A549 (cell line): ENCODE data around the gene MESD. TPM values are rescaled to one million over a fixed set of nuclear protein-coding genes. Genes with fewer than 3 reads are reported as not detected.

Experiments
- ATAC-seq, 2 experiments: fragments of 200-7000 bp in 1 of 2; fragments of >200 bp in 1 of 2; cut with Nextera tagmentation in 1 of 2; cut with Tn5 transposase in 1 of 2; 3 replicates each; pipeline versions ENCODE4 v1.8.0 to v1.9.1; 2018 to 2020; ENCODE audit warnings: mild to moderate bottlenecking in 1 of 2, moderate library complexity in 1 of 2
- CTCF ChIA-PET: fragments of 300-600 bp; sonication (Branson Sonifier 250); formaldehyde crosslinking; extraction: SDS; loops from one replicate; lab custom pipeline; 2021; ENCODE audit warnings: antibody characterized with exemption, inconsistent platforms; lab: Yijun Ruan, JAX
- POLR2A ChIA-PET: fragments of 350-600 bp; formaldehyde crosslinking; extraction: SDS; loops from one replicate; lab custom pipeline; 2021; ENCODE audit warnings: antibody characterized with exemption, inconsistent platforms; lab: Yijun Ruan, JAX
- DNase-seq, 2 experiments: peaks; one replicate each; pipeline versions ENCODE4 v3.0.0 to v3.0.0-alpha.2; 2011 to 2016; ENCODE audit warnings: low read depth in 1 of 2, low spot score in 1 of 2
- FAIRE-seq: peaks from 2 replicates; lab custom pipeline; 2011; peaks lifted over from hg19 to GRCh38; lab: Jason Lieb, UNC
- H3K27ac ChIP-seq, 2 experiments: fragments of >200 bp; sonication (Bioruptor Twin); formaldehyde crosslinking; 3 replicates each; pipeline ENCODE4 v1.5.1; 2016 to 2017
- H3K4me1 ChIP-seq: fragments of >200 bp; sonication (Bioruptor Twin); formaldehyde crosslinking; 3 replicates; pipeline ENCODE4 v1.6.1; 2016
- H3K4me2 ChIP-seq: fragments of >200 bp; sonication (Bioruptor Twin); formaldehyde crosslinking; 3 replicates; pipeline ENCODE4 v1.6.1; 2016
- H3K4me3 ChIP-seq: fragments of >200 bp; sonication (Bioruptor Twin); formaldehyde crosslinking; 3 replicates; pipeline ENCODE4 v1.5.1; 2016
- H3K9me3 ChIP-seq: fragments of >200 bp; sonication (Bioruptor Twin); formaldehyde crosslinking; 3 replicates; pipeline ENCODE4 v1.6.1; 2016
- BCL3 ChIP-seq: fragments of >200 bp; sonication (Bioruptor Twin); formaldehyde crosslinking; IDR thresholded peaks from 3 replicates; pipeline ENCODE4 v1.6.1; 2016
- CBX8 ChIP-seq: fragments of 200-600 bp; sonication (generic); IDR thresholded peaks from 2 replicates; pipeline ENCODE4 v1.6.1; 2016
- CEBPB ChIP-seq, 2 experiments: fragments of >200 bp in 1 of 2; sonication (Bioruptor Twin) in 1 of 2; formaldehyde crosslinking in 1 of 2; IDR thresholded peaks; 2 replicates each; pipeline ENCODE4 v1.6.1; 2012 to 2016
- CHD2 ChIP-seq: fragments of 150-350 bp; IDR thresholded peaks from 2 replicates; pipeline ENCODE4 v1.6.1; 2014; ENCODE audit warnings: low read length; ENCODE audit not compliant: partially characterized antibody
- EHF ChIP-seq: fragments of 250-450 bp; sonication (Bioruptor Pico); IDR thresholded peaks from 2 replicates; pipeline ENCODE4 v1.5.0; 2020; ENCODE audit warnings: mild to moderate bottlenecking
- EHMT2 ChIP-seq: fragments of 200-600 bp; sonication (generic); IDR thresholded peaks from 2 replicates; pipeline ENCODE4 v1.6.1; 2016; ENCODE audit warnings: antibody characterized with exemption, low read depth, mild to moderate bottlenecking, moderate library complexity
- EP300 ChIP-seq, 2 experiments: fragments of >200 bp; sonication (Bioruptor Twin); formaldehyde crosslinking; IDR thresholded peaks; 2 replicates in 1 of 2; 3 replicates in 1 of 2; pipeline ENCODE4 v1.6.1; 2016 to 2017
- ESRRA ChIP-seq: fragments of 150-350 bp; IDR thresholded peaks from 2 replicates; pipeline ENCODE4 v1.6.1; 2014; ENCODE audit warnings: mild to moderate bottlenecking, low read length, borderline replicate concordance
- FOSB ChIP-seq: fragments of 250-450 bp; sonication (Bioruptor Pico); IDR thresholded peaks from 2 replicates; pipeline ENCODE4 v1.5.0; 2020; ENCODE audit warnings: mild to moderate bottlenecking, moderate library complexity
- FOSL2 ChIP-seq, 2 experiments: fragments of 450-650 bp in 1 of 2; fragments of >200 bp in 1 of 2; sonication (Bioruptor Twin) in 1 of 2; formaldehyde crosslinking; IDR thresholded peaks; 2 replicates each; pipeline versions ENCODE4 v1.5.0 to v1.6.1; 2016 to 2020; ENCODE audit warnings: mild to moderate bottlenecking in 1 of 2, moderate library complexity in 1 of 2
- FOXS1 ChIP-seq: fragments of 250-450 bp; sonication (Bioruptor Pico); IDR thresholded peaks from 2 replicates; pipeline ENCODE4 v1.5.0; 2020; ENCODE audit warnings: mild to moderate bottlenecking, moderate library complexity
- HEYL ChIP-seq: fragments of 250-450 bp; sonication (Bioruptor Pico); IDR thresholded peaks from 2 replicates; pipeline ENCODE4 v1.8.0; 2021; ENCODE audit warnings: mild to moderate bottlenecking, moderate library complexity
- HOXA7 ChIP-seq: fragments of 250-450 bp; sonication (Bioruptor Pico); IDR thresholded peaks from 2 replicates; pipeline ENCODE4 v1.5.0; 2020; ENCODE audit warnings: mild to moderate bottlenecking, moderate library complexity
- HOXB13 ChIP-seq: fragments of 250-450 bp; sonication (Bioruptor Pico); IDR thresholded peaks from 2 replicates; pipeline ENCODE4 v1.5.0; 2020; ENCODE audit warnings: low read depth, mild to moderate bottlenecking, moderate library complexity
- MAFK ChIP-seq: fragments of 450-650 bp; IDR thresholded peaks from 2 replicates; pipeline ENCODE4 v1.6.1; 2014; ENCODE audit not compliant: partially characterized antibody
- MAX ChIP-seq: IDR thresholded peaks from 2 replicates; pipeline ENCODE4 v1.6.1; 2012
- MYC ChIP-seq: IDR thresholded peaks from 2 replicates; pipeline ENCODE4 v1.6.1; 2012; ENCODE audit warnings: mild to moderate bottlenecking, inconsistent platforms, low read length, improper control_type of control experiment, borderline replicate concordance
- POLR2A ChIP-seq: IDR thresholded peaks from 2 replicates; pipeline ENCODE4 v1.6.1; 2012; ENCODE audit warnings: mild to moderate bottlenecking, low read length
- RCOR1 ChIP-seq: fragments of 150-350 bp; IDR thresholded peaks from 2 replicates; pipeline ENCODE4 v1.6.1; 2014; ENCODE audit warnings: antibody characterized with exemption, low read length, low read depth
- REST ChIP-seq: fragments of 200-600 bp; sonication (generic); IDR thresholded peaks from 2 replicates; pipeline ENCODE4 v1.6.1; 2016; ENCODE audit warnings: antibody characterized with exemption, mild to moderate bottlenecking, moderate library complexity
- RNF2 ChIP-seq: fragments of 200-600 bp; sonication (generic); IDR thresholded peaks from 2 replicates; pipeline ENCODE4 v1.6.1; 2016; ENCODE audit warnings: low read depth, mild to moderate bottlenecking, antibody characterized with exemption, moderate library complexity, borderline replicate concordance
- SMC3 ChIP-seq: fragments of >200 bp; sonication (Bioruptor Twin); formaldehyde crosslinking; IDR thresholded peaks from 3 replicates; pipeline ENCODE4 v1.6.1; 2018; ENCODE audit warnings: inconsistent platforms
- SREBF2 ChIP-seq: fragments of 450-650 bp; IDR thresholded peaks from 2 replicates; pipeline ENCODE4 v1.6.1; 2014; ENCODE audit warnings: mild to moderate bottlenecking, moderate library complexity
- TFCP2L1 ChIP-seq: fragments of 250-450 bp; sonication (Bioruptor Pico); IDR thresholded peaks from 2 replicates; pipeline ENCODE4 v1.5.0; 2021; ENCODE audit warnings: mild to moderate bottlenecking
- WGBS: methylation state at CpG from one replicate; pipeline ENCODE4 v1.1.6; 2017; ENCODE audit errors: missing lambda C conversion rate; 5-methylcytosine and 5-hydroxymethylcytosine counted together
- polyA plus RNA-seq, 4 experiments: library from polyadenylated mRNA; depleted of rRNA in 3 of 4; stranded (reverse); fragments of >200 nt; fragmentation: RNase III in 1 of 4; extraction: RNeasy Plus Mini Kit Qiagen cat#74134 plus additional on column Dnase treatment in 1 of 4; gene quantifications; 2 replicates in 3 of 4; 3 replicates in 1 of 4; pipeline ENCODE4 v1.2.3, GENCODE V29; 2011 to 2017
- TF ChIP-seq, protein P1 (sequence below): fragments of >200 bp; sonication (Bioruptor Twin); formaldehyde crosslinking; IDR thresholded peaks from 2 replicates; pipeline ENCODE4 v1.6.1; 2016

The MESD gene
- polyA plus RNA-seq, 2 of the 4 experiments (the other 2 are of a cell fraction), result 35.6 to 39.4 TPM

DNA sequence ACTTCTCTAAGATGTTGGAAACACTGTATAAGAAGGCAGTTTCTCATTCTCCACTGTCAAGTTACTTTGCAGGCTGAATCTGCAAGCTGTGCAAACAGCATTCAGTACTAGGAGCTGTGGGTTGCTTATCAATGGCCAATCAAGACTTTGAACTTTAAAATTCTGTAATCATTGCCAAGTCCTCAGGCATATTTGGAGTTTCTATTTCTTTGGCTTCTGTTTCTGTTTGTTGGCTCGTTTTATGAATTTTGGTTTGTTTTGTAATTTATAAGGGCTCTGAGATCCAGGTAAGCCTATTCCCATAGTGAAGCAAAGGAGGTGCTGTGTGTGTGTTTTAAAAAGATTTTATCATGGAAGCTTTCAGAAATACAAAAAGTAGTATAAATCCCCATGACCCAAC lies 43.2 kb upstream of the MESD start:
- Histone ChIP-seq H3K4me3 (no peak overlapping the region), H3K9me3 (peaks cover 30% of the 10 kb centered on the region), H3K4me1 (no peaks in the 10 kb centered on the region), H3K4me2 (no peak overlapping the region), H3K27ac (no peak overlapping the region)
- POLR2A ChIA-PET, result no interaction called here
- TF ChIP-seq RNF2 (no peak), EHF (no peak), MYC (no peak), SMC3 (no peak), REST (no peak), HOXB13 (no peak), TFCP2L1 (CRISPR knock-in tag) (no peak), FOSL2 (IDR thresholded peaks at IDR 0.05) (no peak), FOSL2 (CRISPR knock-in tag; IDR thresholded peaks at IDR 0.05) (no peak), HOXA7 (CRISPR knock-in tag) (no peak)
- CTCF ChIA-PET, result interaction anchor here (1.2 kb wide), 1 partner anchor 16 kb away, joined by 3 read pairs; no protein-coding TSS in a partner anchor
- ATAC-seq (no peak), FAIRE-seq (no peak), DNase-seq (no peak)
- 4% methylated on average over 1 of the region's 1 CpG for WGBS

DNA sequence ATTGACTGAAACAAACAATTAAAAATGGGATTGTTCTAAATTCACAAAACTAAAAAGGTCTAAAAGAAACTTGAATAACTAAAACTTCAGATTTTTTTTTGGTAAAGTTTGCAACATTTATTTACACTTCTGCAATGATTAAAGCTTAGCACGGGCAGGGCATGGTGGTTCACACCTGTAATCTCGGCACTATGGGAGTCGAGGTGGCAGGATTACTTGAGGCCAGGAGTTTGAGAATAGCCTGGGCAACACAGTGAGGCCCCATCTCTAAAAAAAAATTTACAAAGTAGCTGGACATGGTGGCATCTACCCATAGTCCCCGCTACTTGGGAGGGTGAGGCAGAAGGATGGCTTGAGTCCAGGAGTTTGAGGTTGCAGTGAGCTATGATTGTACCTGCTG lies 42.7 kb upstream of the MESD start:
- no peak for DNase-seq
- no peak overlapping the region for H3K27ac ChIP-seq
- WGBS, result 37% methylated on average over 4 of the region's 4 CpGs
- no peak for ATAC-seq
- no peak for TF ChIP-seq EHF
- TF ChIP-seq MAX, result no peak
- no peak for TF ChIP-seq CHD2
- TF ChIP-seq ESRRA, result no peak
- TF ChIP-seq POLR2A, result no peak
- no peak for TF ChIP-seq SREBF2
- no peak for TF ChIP-seq EHMT2
- no peak for TF ChIP-seq HEYL (CRISPR knock-in tag)
- no peak for TF ChIP-seq BCL3
- CTCF ChIA-PET, result interaction anchor here (0.9 kb wide), 1 partner anchor 393 kb away, joined by 3 read pairs; no protein-coding TSS in a partner anchor
- no peak overlapping the region for H3K4me3 ChIP-seq
- no peak for FAIRE-seq
- POLR2A ChIA-PET, result no interaction called here
- H3K4me1 ChIP-seq, result no peaks in the 10 kb centered on the region
- no peak overlapping the region for H3K4me2 ChIP-seq
- H3K9me3 ChIP-seq, result peaks cover 30% of the 10 kb centered on the region

GRCh38 chr15:81031203-81031602 lies 41.6 kb upstream of the MESD start:
- ATAC-seq, result no peak
- CTCF ChIA-PET, result interaction anchor here (1.9 kb wide), 1 partner anchor 61 kb away, joined by 5 read pairs; no protein-coding TSS in a partner anchor

More at GRCh38 chr15:81031203-81031602, 41.6 kb upstream of the MESD start:
- H3K4me3 ChIP-seq, result no peak overlapping the region
- WGBS, result 41% methylated on average over 4 of the region's 4 CpGs
- FAIRE-seq, result no peak
- no peak overlapping the region for H3K27ac ChIP-seq
- no peak for DNase-seq
- no peak for TF ChIP-seq HOXA7 (CRISPR knock-in tag)
- TF ChIP-seq BCL3, result no peak
- no peak for TF ChIP-seq EP300 (IDR thresholded peaks at IDR 0.05)
- no peak for TF ChIP-seq FOXS1 (CRISPR knock-in tag)
- TF ChIP-seq, protein P1, sequence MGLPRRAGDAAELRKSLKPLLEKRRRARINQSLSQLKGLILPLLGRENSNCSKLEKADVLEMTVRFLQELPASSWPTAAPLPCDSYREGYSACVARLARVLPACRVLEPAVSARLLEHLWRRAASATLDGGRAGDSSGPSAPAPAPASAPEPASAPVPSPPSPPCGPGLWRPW, result no peak
- no peak for TF ChIP-seq MAX
- TF ChIP-seq CEBPB (IDR thresholded peaks at IDR 0.05), result no peak
- TF ChIP-seq CBX8, result no peak
- no peak for TF ChIP-seq FOSL2 (IDR thresholded peaks at IDR 0.05)
- TF ChIP-seq FOSL2 (CRISPR knock-in tag; IDR thresholded peaks at IDR 0.05), result no peak
- TF ChIP-seq TFCP2L1 (CRISPR knock-in tag), result no peak
- TF ChIP-seq RCOR1, result no peak
- no peak for TF ChIP-seq MAFK
- TF ChIP-seq FOSB (CRISPR knock-in tag), result no peak
- no peaks in the 10 kb centered on the region for H3K4me1 ChIP-seq
- peaks cover 30% of the 10 kb centered on the region for H3K9me3 ChIP-seq
- POLR2A ChIA-PET, result no interaction called here
- no peak overlapping the region for H3K4me2 ChIP-seq
